HepG2 (cell line): ENCODE results near the gene SLC34A3. TPM values are rescaled to one million over a fixed set of nuclear protein-coding genes. Genes with fewer than 3 reads are reported as not detected.

ENCODE experiments used
- BCL6 ChIP-seq: IDR thresholded peaks from 2 replicates; pipeline ENCODE4 v1.6.1; 2016; ENCODE audit warnings: missing genetic modification reagents, missing compliant biosample characterization
- CENPT ChIP-seq: sonication (generic); formaldehyde crosslinking; IDR thresholded peaks from 2 replicates; pipeline ENCODE4 v1.8.0; 2022; ENCODE audit warnings: low read depth, mild to moderate bottlenecking, moderate library complexity, missing genetic modification reagents
- CHCHD3 ChIP-seq: sonication (generic); formaldehyde crosslinking; IDR thresholded peaks from 2 replicates; pipeline ENCODE4 v1.8.0; 2022; ENCODE audit warnings: mild to moderate bottlenecking, missing genetic modification reagents, moderate library complexity
- HNRNPH1 ChIP-seq: fragments of 200-400 bp; formaldehyde crosslinking; optimal IDR thresholded peaks from 2 replicates; pipeline ENCODE3; 2017; ENCODE audit warnings: mild to moderate bottlenecking, low read depth, low read length
- HNRNPL ChIP-seq: fragments of 200-400 bp; formaldehyde crosslinking; IDR thresholded peaks from 2 replicates; pipeline ENCODE4 v1.6.1; 2017; ENCODE audit warnings: mild to moderate bottlenecking, low read depth, low read length
- KLF16 ChIP-seq, 2 experiments: sonication (generic) in 1 of 2; formaldehyde crosslinking in 1 of 2; IDR thresholded peaks; 2 replicates each; pipeline versions ENCODE4 v1.6.1 to v1.8.0; 2016 to 2023; ENCODE audit warnings: missing genetic modification reagents in 2 of 2, missing compliant biosample characterization in 1 of 2
- MED8 ChIP-seq: sonication (generic); formaldehyde crosslinking; IDR thresholded peaks from 2 replicates; pipeline ENCODE4 v1.8.1; 2023; ENCODE audit warnings: mild to moderate bottlenecking, missing genetic modification reagents; ENCODE audit not compliant: insufficient replicate concordance
- NR2F6 ChIP-seq, 2 experiments: IDR thresholded peaks; 2 replicates each; pipeline ENCODE4 v1.6.1; 2016; ENCODE audit warnings: antibody characterized with exemption in 1 of 2, mild to moderate bottlenecking in 1 of 2
- TBX2 ChIP-seq: sonication (generic); formaldehyde crosslinking; IDR thresholded peaks from 2 replicates; pipeline ENCODE4 v1.5.0; 2020; ENCODE audit warnings: missing genetic modification reagents, mild to moderate bottlenecking, borderline replicate concordance
- ZNF180 ChIP-seq: sonication (generic); formaldehyde crosslinking; IDR thresholded peaks from 2 replicates; pipeline ENCODE4 v1.4.0; 2020; ENCODE audit warnings: low read depth, missing genetic modification reagents, borderline replicate concordance
- ZNF253 ChIP-seq: sonication (generic); formaldehyde crosslinking; IDR thresholded peaks from 2 replicates; pipeline ENCODE4 v1.8.0; 2022; ENCODE audit warnings: mild to moderate bottlenecking, missing genetic modification reagents, borderline replicate concordance
- ZNF350 ChIP-seq: sonication (generic); formaldehyde crosslinking; IDR thresholded peaks from 2 replicates; pipeline ENCODE4 v1.4.0; 2020; ENCODE audit warnings: mild to moderate bottlenecking, low read depth, missing genetic modification reagents, borderline replicate concordance
- ZNF768 ChIP-seq: sonication (generic); formaldehyde crosslinking; IDR thresholded peaks from 2 replicates; pipeline ENCODE4 v1.4.0; 2020; ENCODE audit warnings: missing genetic modification reagents
- ZNF780A ChIP-seq: sonication (generic); formaldehyde crosslinking; IDR thresholded peaks from 2 replicates; pipeline ENCODE4 v1.8.0; 2022; ENCODE audit warnings: mild to moderate bottlenecking, missing genetic modification reagents, moderate library complexity
- ZNF782 ChIP-seq: sonication (generic); formaldehyde crosslinking; IDR thresholded peaks from 2 replicates; pipeline ENCODE4 v1.4.0; 2020; ENCODE audit warnings: missing genetic modification reagents, mild to moderate bottlenecking, borderline replicate concordance
- ZNF879 ChIP-seq: sonication (generic); formaldehyde crosslinking; IDR thresholded peaks from 2 replicates; pipeline ENCODE4 v1.8.1; 2023; ENCODE audit warnings: missing genetic modification reagents
- polyA plus RNA-seq, 8 experiments: library from polyadenylated mRNA; depleted of rRNA in 3 of 8; stranded (reverse) in 7 of 8; unstranded in 1 of 8; fragments of >200 nt; fragmentation: Illumina TruSeq in 4 of 8; extraction: Trizol in 4 of 8; gene quantifications; 2 replicates each; pipeline versions ENCODE4 v1.2.1 to v1.2.3, GENCODE V29; 2011 to 2016; ENCODE audit warnings: low read depth in 4 of 8, missing spikeins in 1 of 8, mixed read lengths in 1 of 8; ENCODE audit not compliant: insufficient read depth in 1 of 8
- total RNA-seq, 5 experiments: library from RNA; depleted of rRNA; stranded (reverse); fragments of >200 nt; fragmentation: Illumina TruSeq; extraction: Trizol; gene quantifications; 2 replicates each; pipeline ENCODE4 v1.2.3, GENCODE V29; 2016; ENCODE audit warnings: low read depth in 1 of 5
- TF ChIP-seq, protein P1 (sequence below): sonication (generic); formaldehyde crosslinking; IDR thresholded peaks from 2 replicates; pipeline ENCODE4 v1.4.0; 2020; ENCODE audit warnings: missing genetic modification reagents
- TF ChIP-seq, protein P2 (sequence below): sonication (generic); formaldehyde crosslinking; IDR thresholded peaks from 2 replicates; pipeline ENCODE4 v1.5.0; 2020; ENCODE audit warnings: mild to moderate bottlenecking, missing genetic modification reagents, moderate library complexity
- TF ChIP-seq, protein P3 (sequence below): sonication (generic); formaldehyde crosslinking; IDR thresholded peaks from 2 replicates; pipeline ENCODE4 v1.4.0; 2020; ENCODE audit warnings: missing genetic modification reagents, mild to moderate bottlenecking, borderline replicate concordance

SLC34A3 gene
- total and polyA plus RNA-seq, 2 of the 13 experiments (the other 11 are each of a cell fraction or from before 2014, with no cell fraction given), result 0.07 to 1.0 TPM

- TF ChIP-seq HNRNPL (0 out of 2 replicates have a peak, but pooled peaks have one; percentile 13), ZNF879 (no peak), ZNF780A (CRISPR knock-in tag) (no peak), KLF16 (CRISPR knock-in tag; IDR thresholded peaks at IDR 0.05) (no peak), MED8 (CRISPR knock-in tag) (no peak), HNRNPH1 (no peak), ZNF180 (CRISPR knock-in tag) (no peak), CENPT (0 out of 2 replicates have a peak, but pooled peaks have one; percentile 2), ZNF253 (no peak), CHCHD3 (no peak), BCL6 (no peak), TBX2 (CRISPR knock-in tag) (peak; percentile 49; the same call in 1 of the 2 replicates), NR2F6 (IDR thresholded peaks at IDR 0.05) (peak; percentile 7; the same call in 1 of the 2 replicates), NR2F6 (CRISPR knock-in tag; IDR thresholded peaks at IDR 0.05) (no peak), ZNF768 (peak; percentile 25; the same call in 1 of the 2 replicates), ZNF782 (CRISPR knock-in tag) (no peak; the same call in 1 of the 2 replicates), ZNF350 (CRISPR knock-in tag) (0 out of 2 replicates have a peak, but pooled peaks have one; percentile 14)
- TF ChIP-seq, protein P1, sequence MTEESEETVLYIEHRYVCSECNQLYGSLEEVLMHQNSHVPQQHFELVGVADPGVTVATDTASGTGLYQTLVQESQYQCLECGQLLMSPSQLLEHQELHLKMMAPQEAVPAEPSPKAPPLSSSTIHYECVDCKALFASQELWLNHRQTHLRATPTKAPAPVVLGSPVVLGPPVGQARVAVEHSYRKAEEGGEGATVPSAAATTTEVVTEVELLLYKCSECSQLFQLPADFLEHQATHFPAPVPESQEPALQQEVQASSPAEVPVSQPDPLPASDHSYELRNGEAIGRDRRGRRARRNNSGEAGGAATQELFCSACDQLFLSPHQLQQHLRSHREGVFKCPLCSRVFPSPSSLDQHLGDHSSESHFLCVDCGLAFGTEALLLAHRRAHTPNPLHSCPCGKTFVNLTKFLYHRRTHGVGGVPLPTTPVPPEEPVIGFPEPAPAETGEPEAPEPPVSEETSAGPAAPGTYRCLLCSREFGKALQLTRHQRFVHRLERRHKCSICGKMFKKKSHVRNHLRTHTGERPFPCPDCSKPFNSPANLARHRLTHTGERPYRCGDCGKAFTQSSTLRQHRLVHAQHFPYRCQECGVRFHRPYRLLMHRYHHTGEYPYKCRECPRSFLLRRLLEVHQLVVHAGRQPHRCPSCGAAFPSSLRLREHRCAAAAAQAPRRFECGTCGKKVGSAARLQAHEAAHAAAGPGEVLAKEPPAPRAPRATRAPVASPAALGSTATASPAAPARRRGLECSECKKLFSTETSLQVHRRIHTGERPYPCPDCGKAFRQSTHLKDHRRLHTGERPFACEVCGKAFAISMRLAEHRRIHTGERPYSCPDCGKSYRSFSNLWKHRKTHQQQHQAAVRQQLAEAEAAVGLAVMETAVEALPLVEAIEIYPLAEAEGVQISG (CRISPR knock-in tag), result peak; percentile 54; the same call in 1 of the 2 replicates
- TF ChIP-seq, protein P2, sequence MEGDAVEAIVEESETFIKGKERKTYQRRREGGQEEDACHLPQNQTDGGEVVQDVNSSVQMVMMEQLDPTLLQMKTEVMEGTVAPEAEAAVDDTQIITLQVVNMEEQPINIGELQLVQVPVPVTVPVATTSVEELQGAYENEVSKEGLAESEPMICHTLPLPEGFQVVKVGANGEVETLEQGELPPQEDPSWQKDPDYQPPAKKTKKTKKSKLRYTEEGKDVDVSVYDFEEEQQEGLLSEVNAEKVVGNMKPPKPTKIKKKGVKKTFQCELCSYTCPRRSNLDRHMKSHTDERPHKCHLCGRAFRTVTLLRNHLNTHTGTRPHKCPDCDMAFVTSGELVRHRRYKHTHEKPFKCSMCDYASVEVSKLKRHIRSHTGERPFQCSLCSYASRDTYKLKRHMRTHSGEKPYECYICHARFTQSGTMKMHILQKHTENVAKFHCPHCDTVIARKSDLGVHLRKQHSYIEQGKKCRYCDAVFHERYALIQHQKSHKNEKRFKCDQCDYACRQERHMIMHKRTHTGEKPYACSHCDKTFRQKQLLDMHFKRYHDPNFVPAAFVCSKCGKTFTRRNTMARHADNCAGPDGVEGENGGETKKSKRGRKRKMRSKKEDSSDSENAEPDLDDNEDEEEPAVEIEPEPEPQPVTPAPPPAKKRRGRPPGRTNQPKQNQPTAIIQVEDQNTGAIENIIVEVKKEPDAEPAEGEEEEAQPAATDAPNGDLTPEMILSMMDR (CRISPR knock-in tag), result peak; percentile 70
- TF ChIP-seq, protein P3, sequence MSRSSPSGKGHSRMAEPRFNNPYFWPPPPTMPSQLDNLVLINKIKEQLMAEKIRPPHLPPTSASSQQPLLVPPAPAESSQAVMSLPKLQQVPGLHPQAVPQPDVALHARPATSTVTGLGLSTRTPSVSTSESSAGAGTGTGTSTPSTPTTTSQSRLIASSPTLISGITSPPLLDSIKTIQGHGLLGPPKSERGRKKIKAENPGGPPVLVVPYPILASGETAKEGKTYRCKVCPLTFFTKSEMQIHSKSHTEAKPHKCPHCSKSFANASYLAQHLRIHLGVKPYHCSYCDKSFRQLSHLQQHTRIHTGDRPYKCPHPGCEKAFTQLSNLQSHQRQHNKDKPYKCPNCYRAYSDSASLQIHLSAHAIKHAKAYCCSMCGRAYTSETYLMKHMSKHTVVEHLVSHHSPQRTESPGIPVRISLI (CRISPR knock-in tag), result no peak
Measured at GRCh38 chr9:137235424-137236237, 4.9 kb downstream of the SLC34A3 start (continued).
